HG02973 (cell line): Measurements from ENCODE around the gene C11orf21.

Experiments
- ATAC-seq: cut with Tn5 transposase; IDR thresholded peaks from one replicate; pipeline ENCODE4 v1.9.1; 2021; ENCODE audit warnings: moderate library complexity; ENCODE audit not compliant: unreplicated experiment

C11orf21 gene

GRCh38 chr11:2273311-2273710 is 28.4 kb downstream of the C11orf21 start:
- no peak for ATAC-seq

GRCh38 chr11:2272946-2273280 is 28.8 kb downstream of the C11orf21 start:
- ATAC-seq, result no peak

GRCh38 chr11:2272228-2272945 is 29.3 kb downstream of the C11orf21 start:
- no peak for ATAC-seq

- no peak for ATAC-seq
Measured at GRCh38 chr11:2271327-2272227, 30.1 kb downstream of the C11orf21 start.

- no peak for ATAC-seq
Measured at GRCh38 chr11:2271077-2271326, 30.7 kb downstream of the C11orf21 start.

GRCh38 chr11:2270322-2271076 is 31.2 kb downstream of the C11orf21 start, which contains the start of gene ASCL2:
ASCL2 (minus strand) TSS chr11:2270588; CDS start chr11:2270332, 256 bp downstream.
- no peak for ATAC-seq

GRCh38 chr11:2269601-2270321 is 32.0 kb downstream of the C11orf21 start:
- ATAC-seq, result no peak

- ATAC-seq, result no peak
Measured at GRCh38 chr11:2268729-2269600, 32.8 kb downstream of the C11orf21 start.

- ATAC-seq, result no peak
Measured at GRCh38 chr11:2267851-2268728, 33.6 kb downstream of the C11orf21 start.

GRCh38 chr11:2267306-2267850 is 34.3 kb downstream of the C11orf21 start:
- ATAC-seq, result no peak

GRCh38 chr11:2266586-2267305 is 35.0 kb downstream of the C11orf21 start:
- no peak for ATAC-seq

- no peak for ATAC-seq
Measured at GRCh38 chr11:2265854-2266585, 35.7 kb downstream of the C11orf21 start.

GRCh38 chr11:2265396-2265795 is 36.3 kb downstream of the C11orf21 start:
- peak; percentile 66 for ATAC-seq

- ATAC-seq, result no peak
Measured at GRCh38 chr11:2264366-2265053, 37.2 kb downstream of the C11orf21 start.

- ATAC-seq, result no peak
Measured at GRCh38 chr11:2263724-2264360, 37.9 kb downstream of the C11orf21 start.

GRCh38 chr11:2263071-2263565 is 38.6 kb downstream of the C11orf21 start:
- ATAC-seq, result no peak
